Activated CD8-positive, alpha-beta memory T cell treated with anti-CD3 and anti-CD28 coated beads, Interleukin-2, amount 50 U/mL, for 24 hours (primary cell): ENCODE results near the gene ST3GAL3.

ENCODE experiments used
- DNase-seq: peaks from one replicate; pipeline ENCODE4 v3.0.0-alpha.2; 2020; ENCODE audit errors: extremely low read depth

Gene ST3GAL3

DNA sequence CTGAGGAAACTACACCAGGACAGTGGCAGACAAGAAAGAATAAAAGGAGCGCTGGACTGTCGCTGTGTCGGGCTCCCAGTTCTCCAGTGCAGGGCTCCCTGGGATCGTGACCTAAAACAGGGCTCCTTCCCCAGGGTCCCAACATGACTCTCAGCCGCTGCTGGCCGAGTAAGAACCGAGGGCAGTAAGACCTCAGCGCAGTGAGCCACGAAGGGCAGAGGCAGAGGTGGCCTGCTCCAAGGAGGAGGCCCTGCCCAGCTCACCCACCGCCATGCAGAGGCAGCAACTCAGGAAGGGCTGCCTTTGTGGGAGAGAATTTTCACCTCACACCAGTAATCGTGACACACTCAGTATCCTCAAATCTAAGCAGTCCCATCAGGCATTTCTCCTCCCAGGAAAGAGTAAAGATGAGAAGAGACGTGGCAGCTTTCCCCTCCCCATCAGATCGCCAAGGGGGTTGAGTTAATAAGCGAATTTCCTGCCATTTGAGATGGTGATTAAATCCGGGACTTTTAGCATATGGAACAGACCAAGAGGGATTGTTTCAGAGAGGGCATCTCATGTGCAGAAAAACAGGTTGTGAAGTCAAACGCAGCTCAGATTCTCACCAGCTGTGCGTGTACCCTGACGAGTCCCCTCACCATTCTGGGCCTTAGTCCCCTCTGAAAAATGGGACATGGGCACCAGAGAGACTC is 206.5 kb downstream of the ST3GAL3 start:
- no peak for DNase-seq

- DNase-seq, result no peak
These were observed 207.5 kb downstream of the ST3GAL3 start for GRCh38 chr1:43914576-43915525.

DNA sequence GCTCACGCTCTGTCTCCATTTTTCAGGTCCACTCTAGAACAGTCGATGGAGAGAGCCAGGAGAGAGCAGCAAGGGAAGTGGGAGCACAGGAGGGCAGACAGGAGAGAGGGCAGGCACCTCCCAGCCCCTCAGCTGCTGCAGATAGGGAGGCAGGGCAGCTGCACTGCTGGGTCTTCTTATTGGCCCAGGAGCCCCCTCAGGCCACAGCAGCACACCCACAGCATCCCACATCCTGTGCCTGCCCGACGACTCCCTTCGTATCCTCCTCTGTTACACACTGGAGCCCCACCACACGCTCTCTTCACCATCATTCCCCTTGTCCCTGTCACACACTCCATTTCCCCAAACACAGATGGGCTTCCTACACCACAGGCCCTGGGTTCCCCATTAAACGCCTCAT is 212.6 kb downstream of the ST3GAL3 start:
- no peak for DNase-seq

- DNase-seq, result no peak
These were observed 213.7 kb downstream of the ST3GAL3 start for GRCh38 chr1:43921022-43921421.

- no peak for DNase-seq
These were observed 217.2 kb downstream of the ST3GAL3 start for GRCh38 chr1:43924516-43924915.

DNA sequence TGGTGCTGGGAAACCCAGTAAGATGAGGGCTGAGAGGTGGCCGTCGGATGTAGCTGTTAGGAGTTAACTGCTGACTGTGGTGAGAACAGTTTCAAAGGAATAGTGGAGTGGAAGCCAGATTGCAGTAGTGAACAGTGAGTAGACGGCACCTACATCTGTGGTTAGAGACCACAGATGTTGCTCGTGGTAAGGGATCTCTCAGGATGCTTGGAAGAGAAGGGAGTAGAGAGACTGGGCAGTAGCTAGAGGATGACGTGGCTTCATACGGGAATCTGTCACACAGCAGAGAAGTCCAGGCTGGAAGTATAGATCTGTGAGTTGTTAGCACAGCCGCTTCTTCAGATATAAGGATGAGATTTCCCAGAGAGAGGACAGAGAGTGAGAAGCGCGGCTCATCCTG is 218.5 kb downstream of the ST3GAL3 start:
- DNase-seq, result no peak

DNA sequence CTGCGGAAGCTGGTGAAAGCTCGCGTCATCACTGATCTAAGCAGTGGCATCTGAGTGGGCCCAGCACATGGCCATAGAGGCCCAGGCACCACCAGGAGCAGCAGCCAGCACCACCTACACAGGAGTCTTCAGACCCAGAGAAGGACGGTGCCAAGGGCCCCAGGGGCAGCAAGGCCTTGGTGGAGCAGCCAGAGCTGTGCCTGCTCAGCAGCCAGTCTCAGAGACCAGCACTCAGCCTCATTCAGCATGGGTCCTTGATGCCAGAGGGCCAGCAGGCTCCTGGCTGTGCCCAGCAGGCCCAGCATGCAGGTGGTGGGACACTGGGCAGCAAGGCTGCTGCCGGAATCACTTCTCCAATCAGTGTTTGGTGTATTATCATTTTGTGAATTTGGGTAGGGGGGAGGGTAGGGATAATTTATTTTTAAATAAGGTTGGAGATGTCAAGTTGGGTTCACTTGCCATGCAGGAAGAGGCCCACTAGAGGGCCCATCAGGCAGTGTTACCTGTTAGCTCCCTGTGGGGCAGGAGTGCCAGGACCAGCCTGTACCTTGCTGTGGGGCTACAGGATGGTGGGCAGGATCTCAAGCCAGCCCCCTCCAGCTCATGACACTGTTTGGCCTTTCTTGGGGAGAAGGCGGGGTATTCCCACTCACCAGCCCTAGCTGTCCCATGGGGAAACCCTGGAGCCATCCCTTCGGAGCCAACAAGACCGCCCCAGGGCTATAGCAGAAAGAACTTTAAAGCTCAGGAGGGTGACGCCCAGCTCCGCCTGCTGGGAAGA is 223.0 kb downstream of the ST3GAL3 start:
- no peak for DNase-seq

- DNase-seq, result no peak
These were observed 223.6 kb downstream of the ST3GAL3 start for GRCh38 chr1:43930949-43931275.

GRCh38 chr1:43931711-43932660 is 224.7 kb downstream of the ST3GAL3 start:
- no peak for DNase-seq

- DNase-seq, result no peak
These were observed 225.6 kb downstream of the ST3GAL3 start for GRCh38 chr1:43932786-43933385.

DNA sequence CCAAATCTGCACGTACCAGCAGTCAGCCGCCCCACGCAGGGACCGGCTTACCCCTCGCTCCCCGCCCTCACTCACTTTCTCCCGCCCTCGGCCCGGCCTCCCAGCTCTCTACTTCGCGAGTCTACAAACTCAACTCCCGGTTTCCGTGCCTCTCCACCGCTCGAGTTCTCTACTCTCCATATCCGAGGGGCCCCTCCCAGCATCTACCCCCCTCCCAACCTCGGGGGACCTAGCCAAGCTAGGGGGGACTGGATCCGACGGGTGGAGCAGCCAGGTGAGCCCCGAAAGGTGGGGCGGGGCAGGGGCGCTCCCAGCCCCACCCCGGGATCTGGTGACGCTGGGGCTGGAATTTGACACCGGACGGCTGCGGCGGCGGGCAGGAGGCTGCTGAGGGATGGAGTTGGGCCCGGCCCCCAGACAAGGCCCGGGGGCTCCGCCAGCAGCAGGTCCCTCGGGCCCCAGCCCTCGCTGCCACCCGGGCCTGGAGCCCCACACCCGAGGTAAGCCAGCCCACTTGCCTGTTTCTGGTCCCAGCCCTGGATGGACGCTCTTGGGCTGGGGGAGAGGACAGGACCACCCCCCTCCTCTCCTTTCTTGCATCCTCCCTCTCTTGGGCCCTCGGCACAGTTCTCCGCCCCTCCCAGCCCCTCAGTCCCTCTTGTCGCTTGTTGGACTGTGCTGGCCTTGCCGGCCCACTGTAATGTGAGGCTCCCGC is 226.2 kb downstream of the ST3GAL3 start, which contains the start of gene ARTN:
TSS of gene ARTN (plus strand) at position 416 of the 715 bp plus-strand sequence. CDS start 1,856 bp downstream, outside the sequence.
- no peak for DNase-seq

DNA sequence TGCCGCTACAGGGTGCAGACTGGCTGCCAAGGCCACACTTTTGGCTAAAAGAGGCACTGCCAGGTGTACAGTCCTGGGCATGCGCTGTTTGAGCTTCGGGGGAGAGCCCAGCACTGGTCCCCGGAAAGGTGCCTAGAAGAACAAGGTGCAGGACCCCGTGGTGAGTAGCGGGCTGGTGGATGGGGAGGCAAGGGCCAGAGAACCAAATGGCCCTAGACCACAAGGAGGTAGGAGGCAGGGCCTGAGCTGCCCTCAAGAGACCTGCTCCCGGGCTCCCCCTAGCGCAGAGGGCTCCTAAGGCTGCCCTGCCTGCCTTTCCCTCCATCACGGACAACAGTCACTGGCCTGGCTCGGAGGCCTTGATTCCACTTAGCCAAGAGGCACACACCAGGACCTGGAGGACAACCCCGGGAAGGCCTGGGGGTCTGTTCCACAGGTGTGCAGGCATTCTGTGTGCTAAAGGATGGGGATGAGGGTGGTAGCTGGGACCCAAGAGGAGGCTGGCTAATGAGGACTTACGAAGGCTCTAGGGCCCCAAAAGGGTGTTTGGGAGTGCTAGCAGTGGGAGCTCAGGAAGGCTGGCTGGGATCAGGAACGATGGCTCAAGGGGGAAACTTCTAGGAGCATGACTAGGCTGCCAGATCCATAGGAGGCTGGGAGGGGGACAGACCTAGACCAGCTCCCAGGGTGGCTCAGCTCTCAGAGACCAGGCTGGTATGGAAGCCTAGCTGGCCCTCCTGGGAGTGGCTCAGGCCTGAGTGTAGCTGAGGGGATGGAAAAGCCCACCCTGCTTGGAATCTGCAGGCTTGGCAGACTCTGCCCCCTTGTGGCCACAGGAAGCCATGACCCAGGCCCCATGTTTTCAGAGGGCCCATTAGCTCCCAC is 227.0 kb downstream of the ST3GAL3 start:
- DNase-seq, result no peak

DNA sequence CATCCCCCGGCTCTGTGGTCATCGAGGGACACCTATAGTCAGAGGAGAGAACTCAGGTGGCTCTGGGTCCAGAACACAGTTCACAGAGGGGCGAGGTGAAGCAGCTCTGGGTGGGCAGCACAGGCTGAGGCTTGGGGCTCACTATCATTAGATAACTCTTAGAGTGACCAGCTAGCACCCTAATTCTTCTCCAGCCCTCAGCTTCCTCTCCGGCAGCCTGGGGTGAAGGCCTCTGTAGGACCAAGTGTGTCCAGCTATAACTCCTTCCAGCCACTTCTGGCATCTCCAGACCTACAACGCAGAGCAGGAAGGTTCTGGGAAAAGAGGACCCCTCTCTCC is 227.6 kb downstream of the ST3GAL3 start:
- no peak for DNase-seq

GRCh38 chr1:43935711-43936427 is 228.5 kb downstream of the ST3GAL3 start:
- no peak for DNase-seq

DNA sequence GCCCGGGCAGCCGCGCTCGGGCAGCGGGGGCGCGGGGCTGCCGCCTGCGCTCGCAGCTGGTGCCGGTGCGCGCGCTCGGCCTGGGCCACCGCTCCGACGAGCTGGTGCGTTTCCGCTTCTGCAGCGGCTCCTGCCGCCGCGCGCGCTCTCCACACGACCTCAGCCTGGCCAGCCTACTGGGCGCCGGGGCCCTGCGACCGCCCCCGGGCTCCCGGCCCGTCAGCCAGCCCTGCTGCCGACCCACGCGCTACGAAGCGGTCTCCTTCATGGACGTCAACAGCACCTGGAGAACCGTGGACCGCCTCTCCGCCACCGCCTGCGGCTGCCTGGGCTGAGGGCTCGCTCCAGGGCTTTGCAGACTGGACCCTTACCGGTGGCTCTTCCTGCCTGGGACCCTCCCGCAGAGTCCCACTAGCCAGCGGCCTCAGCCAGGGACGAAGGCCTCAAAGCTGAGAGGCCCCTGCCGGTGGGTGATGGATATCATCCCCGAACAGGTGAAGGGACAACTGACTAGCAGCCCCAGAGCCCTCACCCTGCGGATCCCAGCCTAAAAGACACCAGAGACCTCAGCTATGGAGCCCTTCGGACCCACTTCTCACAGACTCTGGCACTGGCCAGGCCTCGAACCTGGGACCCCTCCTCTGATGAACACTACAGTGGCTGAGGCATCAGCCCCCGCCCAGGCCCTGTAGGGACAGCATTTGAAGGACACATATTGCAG is 229.3 kb downstream of the ST3GAL3 start:
- DNase-seq, result no peak

GRCh38 chr1:43937179-43937865 is 230.0 kb downstream of the ST3GAL3 start:
- no peak for DNase-seq

- DNase-seq, result no peak
These were observed 231.0 kb downstream of the ST3GAL3 start for GRCh38 chr1:43938383-43938782.
